D341Med (cell line): ENCODE measurements around the gene MAPKAPK5.
"Not testable (repeated sequence)": the region's sequence is repeated elsewhere in the genome, so short reads cannot be mapped to it uniquely, and the experiment has no call there.

Experiments
- DNase-seq: peaks from one replicate; pipeline ENCODE4 v3.0.0; 2012; ENCODE audit warnings: low spot score

MAPKAPK5 gene

GRCh38 chr12:111841750-111842555, at the start of gene MAPKAPK5:
TSS of gene MAPKAPK5 (plus strand) at chr12:111842228. CDS start at chr12:111842734, 506 bp downstream.
- DNase-seq = peak; percentile 97

- no peak for DNase-seq
Measured at GRCh38 chr12:111792856-111793235, 49.2 kb upstream of the MAPKAPK5 start.

GRCh38 chr12:111798182-111798581, 43.8 kb upstream of the MAPKAPK5 start:
- DNase-seq = no peak

GRCh38 chr12:111799758-111800157, 42.3 kb upstream of the MAPKAPK5 start:
- no peak for DNase-seq

GRCh38 chr12:111803038-111803626, 38.9 kb upstream of the MAPKAPK5 start:
- no peak for DNase-seq

- no peak for DNase-seq
Measured at GRCh38 chr12:111803851-111804250, 38.2 kb upstream of the MAPKAPK5 start.

GRCh38 chr12:111806304-111806703, 35.7 kb upstream of the MAPKAPK5 start:
- no peak for DNase-seq

- DNase-seq = no peak
Measured at GRCh38 chr12:111807232-111807631, 34.8 kb upstream of the MAPKAPK5 start.

- peak; percentile 90 for DNase-seq
Measured at GRCh38 chr12:111812881-111813741, 28.9 kb upstream of the MAPKAPK5 start.

- DNase-seq = no peak
Measured at GRCh38 chr12:111816065-111816615, 25.9 kb upstream of the MAPKAPK5 start.

- DNase-seq = not testable (repeated sequence)
Measured at GRCh38 chr12:111816898-111817297, 25.1 kb upstream of the MAPKAPK5 start.

GRCh38 chr12:111818340-111818739, 23.7 kb upstream of the MAPKAPK5 start:
- no peak for DNase-seq

- no peak for DNase-seq
Measured at GRCh38 chr12:111819191-111820158, 22.6 kb upstream of the MAPKAPK5 start.

GRCh38 chr12:111820828-111821227, 21.2 kb upstream of the MAPKAPK5 start:
- DNase-seq = not testable (repeated sequence)

- DNase-seq = no peak
Measured at GRCh38 chr12:111822886-111823285, 19.1 kb upstream of the MAPKAPK5 start.

GRCh38 chr12:111823891-111824290, 18.1 kb upstream of the MAPKAPK5 start:
- no peak for DNase-seq

- DNase-seq = not testable (repeated sequence)
Measured at GRCh38 chr12:111824312-111824711, 17.7 kb upstream of the MAPKAPK5 start.

- no peak for DNase-seq
Measured at GRCh38 chr12:111825509-111825908, 16.5 kb upstream of the MAPKAPK5 start.

- DNase-seq = no peak
Measured at GRCh38 chr12:111826316-111826715, 15.7 kb upstream of the MAPKAPK5 start.

- DNase-seq = no peak
Measured at GRCh38 chr12:111826992-111827391, 15.0 kb upstream of the MAPKAPK5 start.

GRCh38 chr12:111827907-111828306, 14.1 kb upstream of the MAPKAPK5 start:
- DNase-seq = no peak
